ENCODE results near the gene PRRG1. TPM values are rescaled to one million over a fixed set of nuclear protein-coding genes. Genes with fewer than 3 reads are reported as not detected.

PRRG1 gene
- total and polyA plus RNA-seq, 2 of the 13 experiments (the other 11 are each of a cell fraction or from before 2014, with no cell fraction given) = 5.0 to 11.0 TPM

GRCh38 chrX:37487271-37487670, 138.1 kb downstream of the PRRG1 start (continued):
- TF ChIP-seq POLR2G (IDR thresholded peaks at IDR 0.05; ENCODE audit: low read depth, low read length) (no peak), RFX3 (CRISPR knock-in tag; IDR thresholded peaks at IDR 0.05) (no peak), SMYD3 (CRISPR knock-in tag; IDR thresholded peaks at IDR 0.05) (no peak), CREB3 (CRISPR knock-in tag; IDR thresholded peaks at IDR 0.05) (no peak)

- 76% methylated on average over 3 of the region's 3 CpGs for WGBS (ENCODE audit: low lambda C conversion rate)
- ChIA-PET POLR2A (no interaction called here), CTCF (ENCODE audit: low intra/inter-chr PET ratio, low total read pairs) (no interaction called here)
- TF ChIP-seq AKNA (CRISPR knock-in tag; IDR thresholded peaks at IDR 0.05; ENCODE audit: borderline replicate concordance) = no peak
- TF ChIP-seq RBM39 (IDR thresholded peaks at IDR 0.05; ENCODE audit: low read depth, low read length, poor library complexity, severe bottlenecking) = no peak
- no peak for TF ChIP-seq TP53 (CRISPR knock-in tag; conservative IDR thresholded peaks at IDR 0.05)
- TF ChIP-seq, protein P1, sequence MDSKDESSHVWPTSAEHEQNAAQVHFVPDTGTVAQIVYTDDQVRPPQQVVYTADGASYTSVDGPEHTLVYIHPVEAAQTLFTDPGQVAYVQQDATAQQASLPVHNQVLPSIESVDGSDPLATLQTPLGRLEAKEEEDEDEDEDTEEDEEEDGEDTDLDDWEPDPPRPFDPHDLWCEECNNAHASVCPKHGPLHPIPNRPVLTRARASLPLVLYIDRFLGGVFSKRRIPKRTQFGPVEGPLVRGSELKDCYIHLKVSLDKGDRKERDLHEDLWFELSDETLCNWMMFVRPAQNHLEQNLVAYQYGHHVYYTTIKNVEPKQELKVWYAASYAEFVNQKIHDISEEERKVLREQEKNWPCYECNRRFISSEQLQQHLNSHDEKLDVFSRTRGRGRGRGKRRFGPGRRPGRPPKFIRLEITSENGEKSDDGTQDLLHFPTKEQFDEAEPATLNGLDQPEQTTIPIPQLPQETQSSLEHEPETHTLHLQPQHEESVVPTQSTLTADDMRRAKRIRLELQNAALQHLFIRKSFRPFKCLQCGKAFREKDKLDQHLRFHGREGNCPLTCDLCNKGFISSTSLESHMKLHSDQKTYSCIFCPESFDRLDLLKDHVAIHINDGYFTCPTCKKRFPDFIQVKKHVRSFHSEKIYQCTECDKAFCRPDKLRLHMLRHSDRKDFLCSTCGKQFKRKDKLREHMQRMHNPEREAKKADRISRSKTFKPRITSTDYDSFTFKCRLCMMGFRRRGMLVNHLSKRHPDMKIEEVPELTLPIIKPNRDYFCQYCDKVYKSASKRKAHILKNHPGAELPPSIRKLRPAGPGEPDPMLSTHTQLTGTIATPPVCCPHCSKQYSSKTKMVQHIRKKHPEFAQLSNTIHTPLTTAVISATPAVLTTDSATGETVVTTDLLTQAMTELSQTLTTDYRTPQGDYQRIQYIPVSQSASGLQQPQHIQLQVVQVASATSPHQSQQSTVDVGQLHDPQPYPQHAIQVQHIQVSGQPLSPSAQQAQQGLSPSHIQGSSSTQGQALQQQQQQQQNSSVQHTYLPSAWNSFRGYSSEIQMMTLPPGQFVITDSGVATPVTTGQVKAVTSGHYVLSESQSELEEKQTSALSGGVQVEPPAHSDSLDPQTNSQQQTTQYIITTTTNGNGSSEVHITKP (CRISPR knock-in tag; IDR thresholded peaks at IDR 0.05; ENCODE audit: low read depth) = no peak
- TF ChIP-seq EHMT2 (IDR thresholded peaks at IDR 0.05; ENCODE audit: borderline replicate concordance, low read depth, low read length) = no peak
- TF ChIP-seq ZSCAN22 (CRISPR knock-in tag; IDR thresholded peaks at IDR 0.05) = no peak
- TF ChIP-seq RELA (CRISPR knock-in tag; IDR thresholded peaks at IDR 0.05) = no peak
- TF ChIP-seq TSC22D2 (CRISPR knock-in tag; IDR thresholded peaks at IDR 0.05; ENCODE audit: borderline replicate concordance) = no peak
- TF ChIP-seq RFX5 (IDR thresholded peaks at IDR 0.05; ENCODE audit: low read depth, low read length) = no peak
- no peak for TF ChIP-seq SSRP1 (CRISPR knock-in tag; IDR thresholded peaks at IDR 0.05)
- TF ChIP-seq POLR2G (IDR thresholded peaks at IDR 0.05; ENCODE audit: low read depth, low read length) = no peak
- TF ChIP-seq ZNF841 (CRISPR knock-in tag; IDR thresholded peaks at IDR 0.05; ENCODE audit: borderline replicate concordance) = no peak
- Histone ChIP-seq H3K27ac (ENCODE audit: extremely low read length, insufficient read depth, low read length) (no peak overlapping the region), H3K4me2 (ENCODE audit: low read depth, low read length) (no peak overlapping the region), H3K79me2 (ENCODE audit: insufficient read depth, low read length) (no peaks in the 10 kb centered on the region), H3K9ac (ENCODE audit: insufficient read depth, low read depth, low read length) (no peak overlapping the region), H3K4me1 (ENCODE audit: insufficient read depth, low read length) (0 out of 2 replicates have a peak, but pooled peaks cover 8% of the 10 kb centered on the region), H3K4me3 (replicated peaks in 1 of 3; ENCODE audit: insufficient read depth in 1 of 3, low read depth in 2 of 3, low read length in 3 of 3) (no peak overlapping the region), H3K9me3 (ENCODE audit: low read length) (no peaks in the 10 kb centered on the region), H2AFZ (ENCODE audit: low read length) (no peak overlapping the region), H3K27me3 (ENCODE audit: control insufficient read depth in 1 of 2, insufficient read depth in 2 of 2, low read length in 2 of 2) (no peaks in the 10 kb centered on the region), H4K20me1 (ENCODE audit: insufficient read depth, low read length) (no peaks in the 10 kb centered on the region), H3K36me3 (replicated peaks in 1 of 2; ENCODE audit: control insufficient read depth in 1 of 2, insufficient read depth in 2 of 2, low read length in 2 of 2) (no peaks in the 10 kb centered on the region)
- intact Hi-C loops (cut with micrococcal nuclease; ENCODE audit: unreplicated experiment) = no loop called here
- in situ Hi-C loops (cut with HindIII; ENCODE audit: extremely low pct_ligation_motif_present, low pct_unique_long_range_greater_than_20kb) = no loop called here
- no peak for DNase-seq (ENCODE audit: low spot score)
- no peak for ATAC-seq
- no peak for FAIRE-seq
- BruUV-seq (replicated peaks) = no TSS peak
Observed at GRCh38 chrX:37488323-37488722, 139.2 kb downstream of the PRRG1 start.

Measured in HepG2 (cell line).